SU-DHL-6 (cell line): ENCODE data around the gene GATAD2A.

Experiments
- CTCF ChIP-seq: fragments of 200-600 bp; sonication (generic); IDR thresholded peaks from one replicate; pipeline ENCODE4 v1.5.1; 2017; ENCODE audit warnings: antibody characterized with exemption, mild to moderate bottlenecking, low read length, moderate library complexity; ENCODE audit not compliant: insufficient read depth, poor library complexity, severe bottlenecking
- EZH2phosphoT487 ChIP-seq: fragments of 200-600 bp; sonication (generic), shearing (Covaris generic); conservative IDR thresholded peaks from 2 replicates; pipeline ENCODE4 v1.6.1; 2018; ENCODE audit warnings: mild to moderate bottlenecking, antibody characterized with exemption, low read length, moderate library complexity, mixed read lengths

GRCh38 chr19:19490214-19490968, 84.9 kb downstream of the GATAD2A start:
- peak; percentile 87 for TF ChIP-seq CTCF
- no peak for TF ChIP-seq EZH2phosphoT487
